GM13977 (cell line): Measurements from ENCODE around the gene ZNRF2.

Experiments used
- DNase-seq: peaks from one replicate; pipeline ENCODE4 v3.0.0; 2012; ENCODE audit warnings: low spot score
- CTCF ChIP-seq: IDR thresholded peaks from 2 replicates; pipeline ENCODE4 v1.5.1; 2012; ENCODE audit warnings: mild to moderate bottlenecking, control low read depth; ENCODE audit not compliant: insufficient read depth; ENCODE audit errors: extremely low read depth, missing control alignments
- in situ Hi-C: fragments of 300-500 bp; cut with MboI; formaldehyde crosslinking; loops from one replicate; pipeline ENCODE4 v1.12.0; 2022; ENCODE audit warnings: low sequenced_read_pairs, low pct_unique_long_range_greater_than_20kb, mixed read lengths, inconsistent platforms; ENCODE audit not compliant: unreplicated experiment

The ZNRF2 gene

GRCh38 chr7:30245913-30246312 is 38.5 kb upstream of the ZNRF2 start:
- in situ Hi-C loops = no loop called here
- DNase-seq = no peak
- no peak for TF ChIP-seq CTCF

- no peak for DNase-seq
- TF ChIP-seq CTCF = no peak
- in situ Hi-C loops = no loop called here
Measured at GRCh38 chr7:30246392-30246791, 38.0 kb upstream of the ZNRF2 start.

GRCh38 chr7:30247541-30248401 is 36.6 kb upstream of the ZNRF2 start:
- in situ Hi-C loops = no loop called here
- no peak for DNase-seq
- no peak for TF ChIP-seq CTCF

- no peak for TF ChIP-seq CTCF
- in situ Hi-C loops = no loop called here
- DNase-seq = no peak
Measured at GRCh38 chr7:30249316-30249715, 35.1 kb upstream of the ZNRF2 start.

- DNase-seq = no peak
- TF ChIP-seq CTCF = no peak
- in situ Hi-C loops = no loop called here
Measured at GRCh38 chr7:30249986-30250774, 34.2 kb upstream of the ZNRF2 start.

GRCh38 chr7:30251708-30252329 is 32.6 kb upstream of the ZNRF2 start:
- TF ChIP-seq CTCF = no peak
- in situ Hi-C loops = no loop called here
- no peak for DNase-seq
